ENCODE measurements around the gene ANKRD33B.

ANKRD33B gene

DNA sequence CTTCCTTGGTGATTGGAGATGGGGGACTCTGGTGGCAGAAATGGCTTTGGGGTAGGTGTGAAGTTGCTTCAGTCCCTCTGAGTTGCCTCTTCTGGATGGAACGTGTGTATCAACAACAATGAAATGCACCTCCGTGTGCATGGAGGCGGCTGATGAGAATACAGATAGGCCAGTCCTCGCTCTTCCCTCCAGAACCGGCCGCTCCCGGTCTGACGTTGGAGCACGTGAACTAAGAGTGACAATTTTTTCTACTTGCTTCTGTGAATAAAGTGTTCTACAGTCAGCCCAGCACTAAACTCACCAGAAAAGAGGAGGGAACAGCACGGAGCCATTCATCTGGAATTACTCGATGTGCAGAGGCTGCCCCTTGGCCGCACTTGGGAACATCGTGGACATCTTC is 90.7 kb downstream of the ANKRD33B start:
- Histone ChIP-seq H3K9me3 (replicated peaks; ENCODE audit: insufficient read depth, low read length) (no peaks in the 10 kb centered on the region), H3F3A (ENCODE audit: insufficient read depth, low read length) (no peaks in the 10 kb centered on the region), H3K79me2 (ENCODE audit: low read length) (no peaks in the 10 kb centered on the region), H3K4me3 (ENCODE audit: low read length) (no peak overlapping the region), H2AFZ (ENCODE audit: low read length) (no peak overlapping the region), H3K9ac (ENCODE audit: low read length) (no peak overlapping the region), H3K4me1 (ENCODE audit: low read length) (no peaks in the 10 kb centered on the region), H3K4me2 (ENCODE audit: low read depth, low read length) (no peak overlapping the region), H4K20me1 (ENCODE audit: insufficient read depth, low read length) (no peaks in the 10 kb centered on the region), H3K9me2 (replicated peaks; ENCODE audit: insufficient read depth, low read length) (no peaks in the 10 kb centered on the region), H3K27me3 (replicated peaks; ENCODE audit: insufficient read depth, low read length) (no peaks in the 10 kb centered on the region), H3K36me3 (replicated peaks; ENCODE audit: insufficient read depth, low read length) (no peaks in the 10 kb centered on the region), H3K27ac (ENCODE audit: low read length) (no peak overlapping the region)
- no peak for DNase-seq
- TF ChIP-seq EZH2phosphoT487 (IDR thresholded peaks at IDR 0.05; ENCODE audit: low read length) (no peak), EZH2 (optimal IDR thresholded peaks at IDR 0.05; ENCODE audit: low read depth, low read length) (no peak)
- TF ChIP-seq, protein P1, sequence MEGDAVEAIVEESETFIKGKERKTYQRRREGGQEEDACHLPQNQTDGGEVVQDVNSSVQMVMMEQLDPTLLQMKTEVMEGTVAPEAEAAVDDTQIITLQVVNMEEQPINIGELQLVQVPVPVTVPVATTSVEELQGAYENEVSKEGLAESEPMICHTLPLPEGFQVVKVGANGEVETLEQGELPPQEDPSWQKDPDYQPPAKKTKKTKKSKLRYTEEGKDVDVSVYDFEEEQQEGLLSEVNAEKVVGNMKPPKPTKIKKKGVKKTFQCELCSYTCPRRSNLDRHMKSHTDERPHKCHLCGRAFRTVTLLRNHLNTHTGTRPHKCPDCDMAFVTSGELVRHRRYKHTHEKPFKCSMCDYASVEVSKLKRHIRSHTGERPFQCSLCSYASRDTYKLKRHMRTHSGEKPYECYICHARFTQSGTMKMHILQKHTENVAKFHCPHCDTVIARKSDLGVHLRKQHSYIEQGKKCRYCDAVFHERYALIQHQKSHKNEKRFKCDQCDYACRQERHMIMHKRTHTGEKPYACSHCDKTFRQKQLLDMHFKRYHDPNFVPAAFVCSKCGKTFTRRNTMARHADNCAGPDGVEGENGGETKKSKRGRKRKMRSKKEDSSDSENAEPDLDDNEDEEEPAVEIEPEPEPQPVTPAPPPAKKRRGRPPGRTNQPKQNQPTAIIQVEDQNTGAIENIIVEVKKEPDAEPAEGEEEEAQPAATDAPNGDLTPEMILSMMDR (IDR thresholded peaks at IDR 0.05; ENCODE audit: low read length), result no peak

DNA sequence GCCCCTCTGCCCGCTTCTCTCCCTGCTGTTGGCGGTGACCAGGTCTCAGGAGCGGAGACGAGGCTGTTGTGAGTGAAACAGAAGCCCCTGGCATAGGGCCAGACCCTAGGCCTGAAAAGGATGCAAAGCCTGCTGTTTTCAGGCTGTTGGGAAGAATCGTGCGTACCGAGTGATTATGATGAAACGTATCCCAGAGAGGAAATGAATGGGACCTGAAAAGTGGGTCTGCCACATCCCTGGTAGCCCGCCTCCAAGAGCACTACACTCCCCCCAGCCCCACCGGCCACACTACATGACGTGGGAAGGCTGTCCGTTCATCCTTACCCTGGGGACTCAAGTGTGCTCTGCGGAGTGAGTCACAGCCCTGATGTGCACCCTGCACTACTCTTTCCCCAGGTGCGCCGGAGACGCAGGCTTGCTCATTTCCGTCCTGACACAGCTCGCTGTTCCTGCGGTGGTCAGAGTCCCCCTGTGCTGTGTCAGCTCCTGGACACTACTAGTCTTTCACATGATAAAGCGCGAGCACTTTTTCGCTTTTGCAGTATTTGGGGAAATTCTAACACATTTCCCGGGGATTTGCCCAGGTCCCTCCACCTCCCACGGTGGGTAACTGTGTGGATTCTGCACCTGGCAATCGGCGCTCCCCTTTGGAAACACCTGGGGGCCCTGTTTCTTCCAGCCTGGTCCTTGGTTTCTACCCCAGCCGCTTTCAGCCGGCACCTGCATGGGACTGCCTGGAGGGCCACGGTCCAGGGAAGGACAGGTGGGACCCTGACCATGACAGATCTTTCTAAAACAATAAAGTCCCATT is 91.5 kb downstream of the ANKRD33B start:
- H3K9me3 ChIP-seq (replicated peaks; ENCODE audit: insufficient read depth, low read length), result no peaks in the 10 kb centered on the region
- no peak for DNase-seq

DNA sequence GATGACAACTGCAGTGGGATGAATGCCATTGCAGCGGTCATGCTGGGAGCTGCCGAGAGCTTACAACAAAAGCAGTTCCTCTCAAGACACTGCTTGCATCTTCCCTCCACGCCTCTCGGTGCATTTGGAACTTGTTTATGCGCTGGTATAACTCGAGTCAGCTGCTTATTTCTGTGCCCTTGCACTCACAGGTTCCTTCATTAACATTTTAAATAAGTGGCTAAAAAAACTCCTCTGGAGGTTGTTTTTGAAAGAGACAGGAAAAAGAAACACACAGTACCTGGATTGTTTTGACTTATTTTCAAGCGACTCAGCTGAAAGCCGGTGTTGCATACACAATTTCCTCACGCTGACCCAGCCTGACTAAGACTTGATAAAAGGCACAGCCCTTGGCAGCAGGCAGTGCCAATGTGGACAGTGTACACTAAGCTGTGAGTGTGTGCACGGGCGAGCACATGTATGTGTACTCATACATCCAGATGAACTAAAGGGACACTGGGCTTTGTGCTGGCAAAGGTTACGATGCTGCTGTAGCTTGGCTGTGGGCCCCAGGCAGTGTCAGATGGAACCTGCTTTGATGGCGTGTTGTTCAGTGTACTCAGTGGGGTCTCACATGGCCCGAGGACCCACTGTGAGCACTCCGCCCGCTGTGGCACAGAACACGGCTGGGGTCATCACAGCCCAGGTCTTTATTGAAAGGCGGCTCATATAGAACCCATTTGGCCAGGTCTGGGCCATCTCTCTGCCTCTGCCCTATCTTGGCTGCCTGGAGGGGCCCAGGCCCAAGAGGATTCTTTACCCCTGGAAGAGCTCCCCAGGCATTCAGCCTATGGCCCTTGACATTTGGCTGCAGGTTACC is 92.3 kb downstream of the ANKRD33B start:
- Histone ChIP-seq H3K36me3 (replicated peaks; ENCODE audit: insufficient read depth, low read length) (no peaks in the 10 kb centered on the region), H3K79me2 (ENCODE audit: low read length) (no peaks in the 10 kb centered on the region)

More for the DNA sequence above, 91.5 kb downstream of the ANKRD33B start:
- Histone ChIP-seq H3K4me3 (ENCODE audit: low read length) (no peak overlapping the region), H3K27me3 (replicated peaks; ENCODE audit: insufficient read depth, low read length) (no peaks in the 10 kb centered on the region), H3K4me2 (ENCODE audit: low read depth, low read length) (no peak overlapping the region), H4K20me1 (ENCODE audit: insufficient read depth, low read length) (no peaks in the 10 kb centered on the region), H3K79me2 (ENCODE audit: low read length) (no peaks in the 10 kb centered on the region), H3F3A (ENCODE audit: insufficient read depth, low read length) (no peaks in the 10 kb centered on the region), H3K4me1 (ENCODE audit: low read length) (no peaks in the 10 kb centered on the region), H3K27ac (ENCODE audit: low read length) (no peak overlapping the region), H3K36me3 (replicated peaks; ENCODE audit: insufficient read depth, low read length) (no peaks in the 10 kb centered on the region), H2AFZ (ENCODE audit: low read length) (no peak overlapping the region), H3K9me2 (replicated peaks; ENCODE audit: insufficient read depth, low read length) (no peaks in the 10 kb centered on the region), H3K9ac (ENCODE audit: low read length) (no peak overlapping the region)
- no peak for TF ChIP-seq EZH2phosphoT487 (IDR thresholded peaks at IDR 0.05; ENCODE audit: low read length)
- no peak for TF ChIP-seq EZH2 (optimal IDR thresholded peaks at IDR 0.05; ENCODE audit: low read depth, low read length)
- TF ChIP-seq, protein P1 (IDR thresholded peaks at IDR 0.05; ENCODE audit: low read length), result no peak

More for the DNA sequence above, 92.3 kb downstream of the ANKRD33B start:
- no peak overlapping the region for H3K4me3 ChIP-seq (ENCODE audit: low read length)
- no peaks in the 10 kb centered on the region for H3K9me3 ChIP-seq (replicated peaks; ENCODE audit: insufficient read depth, low read length)
- DNase-seq, result no peak
- no peak overlapping the region for H3K27ac ChIP-seq (ENCODE audit: low read length)
- H2AFZ ChIP-seq (ENCODE audit: low read length), result no peak overlapping the region
- no peaks in the 10 kb centered on the region for H3F3A ChIP-seq (ENCODE audit: insufficient read depth, low read length)
- H3K4me2 ChIP-seq (ENCODE audit: low read depth, low read length), result no peak overlapping the region
- H3K9me2 ChIP-seq (replicated peaks; ENCODE audit: insufficient read depth, low read length), result no peaks in the 10 kb centered on the region
- no peaks in the 10 kb centered on the region for H3K27me3 ChIP-seq (replicated peaks; ENCODE audit: insufficient read depth, low read length)
- TF ChIP-seq, protein P1 (IDR thresholded peaks at IDR 0.05; ENCODE audit: low read length), result no peak
- TF ChIP-seq EZH2phosphoT487 (IDR thresholded peaks at IDR 0.05; ENCODE audit: low read length) (no peak), EZH2 (optimal IDR thresholded peaks at IDR 0.05; ENCODE audit: low read depth, low read length) (no peak)
- no peaks in the 10 kb centered on the region for H4K20me1 ChIP-seq (ENCODE audit: insufficient read depth, low read length)
- no peak overlapping the region for H3K9ac ChIP-seq (ENCODE audit: low read length)
- H3K4me1 ChIP-seq (ENCODE audit: low read length), result no peaks in the 10 kb centered on the region

Measured in MM.1S (cell line).